Osteocyte (in vitro differentiated cells): ENCODE measurements around the gene THSD4. TPM values are rescaled to one million over a fixed set of nuclear protein-coding genes. Genes with fewer than 3 reads are reported as not detected.

Experiments used
- DNase-seq: peaks from one replicate; pipeline ENCODE4 v3.0.0; 2021; ENCODE audit warnings: mixed read lengths; ENCODE audit not compliant: unreplicated experiment; ENCODE audit errors: extremely low spot score
- H3K27ac Mint-ChIP-seq: one replicate; pipeline ENCODE4 v1.8.0; 2021; ENCODE audit warnings: mild to moderate bottlenecking, mixed read lengths; ENCODE audit not compliant: unreplicated experiment
- H3K27me3 Mint-ChIP-seq: one replicate; pipeline ENCODE4 v1.8.0; 2021; ENCODE audit warnings: mixed read lengths; ENCODE audit not compliant: unreplicated experiment
- H3K36me3 Mint-ChIP-seq: one replicate; pipeline ENCODE4 v1.8.0; 2021; ENCODE audit warnings: mixed read lengths; ENCODE audit not compliant: unreplicated experiment
- H3K4me1 Mint-ChIP-seq: one replicate; pipeline ENCODE4 v1.8.0; 2021; ENCODE audit warnings: mixed read lengths; ENCODE audit not compliant: unreplicated experiment
- H3K4me3 Mint-ChIP-seq: one replicate; pipeline ENCODE4 v1.8.0; 2021; ENCODE audit warnings: mild to moderate bottlenecking, moderate library complexity, mixed read lengths; ENCODE audit not compliant: unreplicated experiment
- H3K9me3 Mint-ChIP-seq: one replicate; pipeline ENCODE4 v1.8.0; 2021; ENCODE audit warnings: mixed read lengths; ENCODE audit not compliant: unreplicated experiment
- total RNA-seq: library from RNA; stranded (reverse); gene quantifications from 2 replicates; pipeline ENCODE4 v1.2.1, GENCODE V29; 2021
- TF ChIP-seq, protein P1 (sequence below): fragments of 200-600 bp; sonication (generic); IDR thresholded peaks from 2 replicates; pipeline ENCODE4 v1.5.0; 2021; ENCODE audit warnings: antibody characterized with exemption, mild to moderate bottlenecking, moderate library complexity

THSD4 gene
- total RNA-seq, 1 donor from 2014 or later: 5.7 TPM

DNA sequence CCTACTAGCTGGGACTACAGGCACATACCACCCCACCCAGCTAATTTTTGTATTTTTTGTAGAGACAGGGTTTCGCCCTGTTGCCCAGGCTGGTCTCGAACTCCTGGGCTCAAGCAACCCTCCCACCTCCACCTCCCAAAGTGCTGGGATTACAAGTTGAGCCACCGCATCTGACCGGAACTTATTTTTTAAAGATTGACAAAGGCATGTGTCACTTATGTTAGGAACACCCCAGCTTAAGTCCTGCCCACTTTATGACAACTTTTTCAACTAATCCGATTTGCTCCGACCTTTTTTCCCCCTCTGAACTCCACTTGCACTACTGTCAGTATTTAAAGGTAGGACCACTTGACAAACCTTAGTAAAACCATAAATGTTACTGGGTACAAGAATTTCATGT lies 483.5 kb downstream of the THSD4 start:
- H3K4me1 Mint-ChIP-seq: peaks cover 5% of the 10 kb centered on the region
- no peaks in the 10 kb centered on the region for H3K9me3 Mint-ChIP-seq
- TF ChIP-seq, protein P1, sequence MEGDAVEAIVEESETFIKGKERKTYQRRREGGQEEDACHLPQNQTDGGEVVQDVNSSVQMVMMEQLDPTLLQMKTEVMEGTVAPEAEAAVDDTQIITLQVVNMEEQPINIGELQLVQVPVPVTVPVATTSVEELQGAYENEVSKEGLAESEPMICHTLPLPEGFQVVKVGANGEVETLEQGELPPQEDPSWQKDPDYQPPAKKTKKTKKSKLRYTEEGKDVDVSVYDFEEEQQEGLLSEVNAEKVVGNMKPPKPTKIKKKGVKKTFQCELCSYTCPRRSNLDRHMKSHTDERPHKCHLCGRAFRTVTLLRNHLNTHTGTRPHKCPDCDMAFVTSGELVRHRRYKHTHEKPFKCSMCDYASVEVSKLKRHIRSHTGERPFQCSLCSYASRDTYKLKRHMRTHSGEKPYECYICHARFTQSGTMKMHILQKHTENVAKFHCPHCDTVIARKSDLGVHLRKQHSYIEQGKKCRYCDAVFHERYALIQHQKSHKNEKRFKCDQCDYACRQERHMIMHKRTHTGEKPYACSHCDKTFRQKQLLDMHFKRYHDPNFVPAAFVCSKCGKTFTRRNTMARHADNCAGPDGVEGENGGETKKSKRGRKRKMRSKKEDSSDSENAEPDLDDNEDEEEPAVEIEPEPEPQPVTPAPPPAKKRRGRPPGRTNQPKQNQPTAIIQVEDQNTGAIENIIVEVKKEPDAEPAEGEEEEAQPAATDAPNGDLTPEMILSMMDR: no peak
- H3K4me3 Mint-ChIP-seq: no peak overlapping the region
- no peaks in the 10 kb centered on the region for H3K36me3 Mint-ChIP-seq
- peaks cover 4% of the 10 kb centered on the region for H3K27me3 Mint-ChIP-seq
- no peak for DNase-seq
- H3K27ac Mint-ChIP-seq: no peak overlapping the region

- peaks cover 6% of the 10 kb centered on the region for H3K27me3 Mint-ChIP-seq
- TF ChIP-seq, protein P1: no peak
- DNase-seq: no peak
- H3K9me3 Mint-ChIP-seq: peaks cover under 1% of the 10 kb centered on the region
- H3K4me1 Mint-ChIP-seq: peaks cover 5% of the 10 kb centered on the region
- no peaks in the 10 kb centered on the region for H3K36me3 Mint-ChIP-seq
- no peak overlapping the region for H3K4me3 Mint-ChIP-seq
- no peak overlapping the region for H3K27ac Mint-ChIP-seq
Observed at GRCh38 chr15:71599418-71600151, 484.3 kb downstream of the THSD4 start.

DNA sequence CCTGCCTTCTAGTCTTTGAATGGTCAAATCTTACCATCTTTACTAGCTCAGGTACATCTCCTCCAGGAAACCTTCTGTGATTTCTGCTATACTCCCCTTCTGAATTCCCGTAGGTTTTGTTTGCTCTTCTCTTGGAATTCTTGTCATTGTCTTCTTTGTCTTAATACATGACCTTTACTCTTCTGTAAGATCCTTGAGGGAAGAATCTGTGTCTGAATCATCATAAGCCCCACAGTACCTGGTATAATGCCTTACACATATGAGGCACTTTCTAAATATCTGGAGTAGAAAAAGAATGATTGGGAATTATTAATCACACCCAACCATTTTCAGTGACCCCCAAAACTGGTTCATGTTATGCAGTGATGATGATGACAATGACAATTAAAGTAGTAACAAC lies 485.0 kb downstream of the THSD4 start:
- H3K9me3 Mint-ChIP-seq: peaks cover 7% of the 10 kb centered on the region
- peaks cover 5% of the 10 kb centered on the region for H3K4me1 Mint-ChIP-seq
- H3K4me3 Mint-ChIP-seq: no peak overlapping the region
- no peak for DNase-seq
- H3K27me3 Mint-ChIP-seq: peaks cover 9% of the 10 kb centered on the region
- no peak overlapping the region for H3K27ac Mint-ChIP-seq
- TF ChIP-seq, protein P1: no peak
- no peaks in the 10 kb centered on the region for H3K36me3 Mint-ChIP-seq

- no peak overlapping the region for H3K4me3 Mint-ChIP-seq
- H3K36me3 Mint-ChIP-seq: no peaks in the 10 kb centered on the region
- H3K9me3 Mint-ChIP-seq: peaks cover 11% of the 10 kb centered on the region
- DNase-seq: no peak
- H3K27me3 Mint-ChIP-seq: peaks cover 14% of the 10 kb centered on the region
- no peak overlapping the region for H3K27ac Mint-ChIP-seq
- TF ChIP-seq, protein P1: no peak
- H3K4me1 Mint-ChIP-seq: peaks cover 5% of the 10 kb centered on the region
Observed at GRCh38 chr15:71601038-71601834, 486.0 kb downstream of the THSD4 start.

GRCh38 chr15:71603379-71603778 lies 488.1 kb downstream of the THSD4 start:
- TF ChIP-seq, protein P1: no peak
- H3K4me1 Mint-ChIP-seq: no peaks in the 10 kb centered on the region
- DNase-seq: no peak

More at GRCh38 chr15:71603379-71603778, 488.1 kb downstream of the THSD4 start:
- H3K9me3 Mint-ChIP-seq: peaks cover 11% of the 10 kb centered on the region
- H3K27ac Mint-ChIP-seq: no peak overlapping the region
- H3K4me3 Mint-ChIP-seq: no peak overlapping the region
- H3K36me3 Mint-ChIP-seq: no peaks in the 10 kb centered on the region
- H3K27me3 Mint-ChIP-seq: peaks cover 14% of the 10 kb centered on the region
